ENCODE data around the gene MPP1. TPM values are rescaled to one million over a fixed set of nuclear protein-coding genes. Genes with fewer than 3 reads are reported as not detected.

The MPP1 gene
- total RNA-seq, 2 experiments from 2014 or later = 1.2 to 3.5 TPM

DNA sequence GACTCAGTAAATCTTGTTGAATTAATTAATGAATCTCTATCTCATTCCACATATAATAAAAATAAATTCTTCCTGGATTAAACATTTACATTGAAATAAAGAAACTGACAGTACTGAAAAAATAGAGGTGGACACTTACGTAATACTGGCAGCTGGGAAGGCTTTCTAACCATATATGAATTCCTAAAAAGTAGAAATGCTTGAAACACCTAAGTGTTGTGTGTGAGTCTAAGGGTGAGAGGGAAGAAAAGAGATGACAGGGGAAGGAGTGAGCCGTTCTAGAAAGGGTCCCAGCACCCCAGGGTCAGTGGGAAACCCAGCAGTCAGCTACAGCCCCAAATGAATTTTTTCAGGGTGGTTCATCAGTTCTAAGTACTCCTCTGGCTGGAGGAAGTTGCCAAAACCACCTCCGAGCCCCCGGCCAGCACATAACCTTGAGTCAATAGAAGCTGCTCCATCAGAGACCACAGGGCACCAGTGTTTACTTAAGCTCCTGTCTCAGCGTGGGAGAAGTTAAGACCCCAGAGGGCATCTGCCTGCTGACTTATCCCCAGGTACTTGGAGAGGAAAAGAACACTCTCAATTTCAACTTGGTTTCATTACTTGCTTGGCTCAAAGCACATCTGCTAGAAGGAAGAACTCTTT lies 72.7 kb downstream of the MPP1 start:
- TF ChIP-seq EZH2phosphoT487 (IDR thresholded peaks at IDR 0.05; ENCODE audit: borderline replicate concordance, low read depth, low read length) = no peak
- no peak for TF ChIP-seq CTCF (conservative IDR thresholded peaks at IDR 0.05; ENCODE audit: low read length)
- no peaks in the 10 kb centered on the region for H3K36me3 ChIP-seq (ENCODE audit: insufficient read depth, low read length)
- H4K20me1 ChIP-seq (ENCODE audit: insufficient read depth, low read length) = no peaks in the 10 kb centered on the region
- no peaks in the 10 kb centered on the region for H3K9me3 ChIP-seq (ENCODE audit: low read length)
- no peak overlapping the region for H2AFZ ChIP-seq (ENCODE audit: low read length)
- no peak overlapping the region for H3K4me2 ChIP-seq (ENCODE audit: low read length)
- no peak overlapping the region for H3K27ac ChIP-seq (ENCODE audit: low read depth, low read length, poor library complexity, severe bottlenecking)
- intact Hi-C loops (cut with micrococcal nuclease; ENCODE audit: unreplicated experiment) = no loop called here
- no peaks in the 10 kb centered on the region for H3K79me2 ChIP-seq (ENCODE audit: insufficient read depth, low read depth, low read length)
- no TSS peak for BruUV-seq (replicated peaks)
- CTCF ChIA-PET (ENCODE audit: unreplicated experiment) = no interaction called here
- H3K4me1 ChIP-seq (ENCODE audit: insufficient read depth, low read length, poor library complexity, severe bottlenecking) = no peaks in the 10 kb centered on the region
- no peaks in the 10 kb centered on the region for H3K9me2 ChIP-seq (ENCODE audit: insufficient read depth, low read length)
- H3K4me3 ChIP-seq (ENCODE audit: low read depth, low read length, poor library complexity, severe bottlenecking) = no peak overlapping the region
- DNase-seq (ENCODE audit: low spot score) = no peak
- POLR2A ChIA-PET = interaction anchor here (1.2 kb wide), 1 partner anchor 10 kb away, joined by 3 read pairs; no protein-coding TSS in a partner anchor

DNA sequence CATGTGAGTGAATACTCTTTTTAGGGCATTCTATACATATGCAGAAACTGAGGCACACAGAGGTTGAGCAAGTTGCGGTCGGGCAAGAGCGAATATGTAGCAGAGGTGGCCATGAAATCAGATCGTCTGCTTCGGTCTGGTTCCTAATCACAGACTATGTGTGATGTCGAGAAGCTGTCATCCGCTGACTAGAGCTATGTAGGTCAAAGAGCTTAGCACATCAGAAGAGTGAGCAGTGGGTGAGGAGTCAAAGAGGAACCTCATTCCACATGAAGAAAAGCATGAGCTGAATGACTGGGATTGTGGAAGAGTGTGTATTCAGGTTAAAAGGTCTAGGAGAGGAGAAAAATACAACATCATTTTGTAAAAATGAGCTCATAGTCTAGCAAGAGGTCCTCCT lies 73.4 kb downstream of the MPP1 start:
- DNase-seq (ENCODE audit: low spot score) = no peak
- no peak for TF ChIP-seq EZH2phosphoT487 (IDR thresholded peaks at IDR 0.05; ENCODE audit: borderline replicate concordance, low read depth, low read length)
- TF ChIP-seq CTCF (conservative IDR thresholded peaks at IDR 0.05; ENCODE audit: low read length) = no peak
- no peaks in the 10 kb centered on the region for H4K20me1 ChIP-seq (ENCODE audit: insufficient read depth, low read length)
- no peaks in the 10 kb centered on the region for H3K79me2 ChIP-seq (ENCODE audit: insufficient read depth, low read depth, low read length)
- no peaks in the 10 kb centered on the region for H3K36me3 ChIP-seq (ENCODE audit: insufficient read depth, low read length)
- no peaks in the 10 kb centered on the region for H3K9me2 ChIP-seq (ENCODE audit: insufficient read depth, low read length)
- H3K4me3 ChIP-seq (ENCODE audit: low read depth, low read length, poor library complexity, severe bottlenecking) = no peak overlapping the region
- H3K4me2 ChIP-seq (ENCODE audit: low read length) = no peak overlapping the region
- no peaks in the 10 kb centered on the region for H3K9me3 ChIP-seq (ENCODE audit: low read length)
- CTCF ChIA-PET (ENCODE audit: unreplicated experiment) = no interaction called here
- no peak overlapping the region for H2AFZ ChIP-seq (ENCODE audit: low read length)
- H3K27ac ChIP-seq (ENCODE audit: low read depth, low read length, poor library complexity, severe bottlenecking) = no peak overlapping the region
- POLR2A ChIA-PET = interaction anchor here (1.2 kb wide), 1 partner anchor 10 kb away, joined by 3 read pairs; no protein-coding TSS in a partner anchor
- no TSS peak for BruUV-seq (replicated peaks)
- no peaks in the 10 kb centered on the region for H3K4me1 ChIP-seq (ENCODE audit: insufficient read depth, low read length, poor library complexity, severe bottlenecking)
- intact Hi-C loops (cut with micrococcal nuclease; ENCODE audit: unreplicated experiment) = no loop called here

DNA sequence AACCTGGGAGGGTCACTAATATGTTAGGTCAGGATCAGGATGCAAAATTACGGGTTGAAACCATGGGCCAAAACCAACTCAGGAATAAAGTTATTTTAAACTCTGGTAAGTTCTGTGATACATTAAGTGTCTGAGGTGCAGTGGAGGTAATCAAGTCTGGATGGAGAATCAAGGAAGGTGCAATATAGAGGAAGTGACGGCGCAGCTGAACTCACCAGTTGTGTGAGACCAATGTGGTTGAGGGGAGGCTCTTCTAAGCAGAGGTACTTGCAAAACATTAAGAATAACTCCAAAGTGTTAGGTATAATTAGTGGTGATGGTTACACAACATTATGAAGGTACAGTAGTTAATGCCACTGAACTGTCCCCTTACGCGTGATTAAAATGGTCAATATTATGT lies 74.1 kb downstream of the MPP1 start:
- no peak overlapping the region for H3K4me3 ChIP-seq (ENCODE audit: low read depth, low read length, poor library complexity, severe bottlenecking)
- CTCF ChIA-PET (ENCODE audit: unreplicated experiment) = interaction anchor here (0.5 kb wide), 1 partner anchor 421 kb away, joined by 3 read pairs; no protein-coding TSS in a partner anchor
- H3K79me2 ChIP-seq (ENCODE audit: insufficient read depth, low read depth, low read length) = no peaks in the 10 kb centered on the region
- no peaks in the 10 kb centered on the region for H3K36me3 ChIP-seq (ENCODE audit: insufficient read depth, low read length)
- no peak overlapping the region for H2AFZ ChIP-seq (ENCODE audit: low read length)
- POLR2A ChIA-PET = no interaction called here
- H4K20me1 ChIP-seq (ENCODE audit: insufficient read depth, low read length) = no peaks in the 10 kb centered on the region
- H3K9me2 ChIP-seq (ENCODE audit: insufficient read depth, low read length) = no peaks in the 10 kb centered on the region
- no TSS peak for BruUV-seq (replicated peaks)
- no peaks in the 10 kb centered on the region for H3K4me1 ChIP-seq (ENCODE audit: insufficient read depth, low read length, poor library complexity, severe bottlenecking)
- H3K4me2 ChIP-seq (ENCODE audit: low read length) = no peak overlapping the region
- TF ChIP-seq CTCF (conservative IDR thresholded peaks at IDR 0.05; ENCODE audit: low read length) (no peak), EZH2phosphoT487 (IDR thresholded peaks at IDR 0.05; ENCODE audit: borderline replicate concordance, low read depth, low read length) (no peak)
- DNase-seq (ENCODE audit: low spot score) = no peak
- intact Hi-C loops (cut with micrococcal nuclease; ENCODE audit: unreplicated experiment) = no loop called here
- H3K27ac ChIP-seq (ENCODE audit: low read depth, low read length, poor library complexity, severe bottlenecking) = no peak overlapping the region
- no peaks in the 10 kb centered on the region for H3K9me3 ChIP-seq (ENCODE audit: low read length)
